HG03354 (cell line): Measurements from ENCODE around the gene PPP1R1B.

Source experiments
- ATAC-seq: cut with Tn5 transposase; IDR thresholded peaks from one replicate; pipeline ENCODE4 v1.9.1; 2021; ENCODE audit warnings: mild to moderate bottlenecking; ENCODE audit not compliant: unreplicated experiment, poor library complexity, severe bottlenecking

Gene PPP1R1B

DNA sequence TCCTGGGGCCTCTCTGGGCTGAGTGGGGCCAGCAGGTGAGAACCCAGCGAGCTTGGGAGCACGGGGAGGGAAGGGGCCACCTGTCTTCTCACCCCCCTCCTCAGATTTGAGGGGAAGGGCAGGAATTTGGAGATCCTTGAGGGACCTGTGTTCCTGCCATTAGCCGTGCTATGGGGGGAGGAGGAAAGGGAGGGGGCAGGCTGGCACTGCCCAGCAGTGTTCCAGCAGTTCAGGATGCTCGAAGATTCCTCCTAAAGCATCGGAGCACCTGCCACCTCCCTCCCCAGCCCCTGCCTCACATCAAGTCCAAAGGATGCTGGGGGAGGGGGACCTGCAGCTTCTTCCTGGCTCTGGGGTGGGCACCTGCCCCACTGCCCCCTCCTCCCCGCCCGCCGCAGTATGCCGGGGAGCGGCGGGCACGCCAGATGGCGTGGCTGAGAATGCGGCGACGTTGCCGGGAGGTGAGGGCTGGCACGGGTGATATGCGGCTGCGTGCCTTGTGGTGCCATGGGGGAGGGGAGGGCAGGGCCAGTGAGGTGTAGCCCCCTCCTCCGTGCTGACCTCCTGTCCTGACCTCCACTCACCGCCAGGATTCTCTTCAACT is 14.4 kb upstream of the PPP1R1B start:
- no peak for ATAC-seq

DNA sequence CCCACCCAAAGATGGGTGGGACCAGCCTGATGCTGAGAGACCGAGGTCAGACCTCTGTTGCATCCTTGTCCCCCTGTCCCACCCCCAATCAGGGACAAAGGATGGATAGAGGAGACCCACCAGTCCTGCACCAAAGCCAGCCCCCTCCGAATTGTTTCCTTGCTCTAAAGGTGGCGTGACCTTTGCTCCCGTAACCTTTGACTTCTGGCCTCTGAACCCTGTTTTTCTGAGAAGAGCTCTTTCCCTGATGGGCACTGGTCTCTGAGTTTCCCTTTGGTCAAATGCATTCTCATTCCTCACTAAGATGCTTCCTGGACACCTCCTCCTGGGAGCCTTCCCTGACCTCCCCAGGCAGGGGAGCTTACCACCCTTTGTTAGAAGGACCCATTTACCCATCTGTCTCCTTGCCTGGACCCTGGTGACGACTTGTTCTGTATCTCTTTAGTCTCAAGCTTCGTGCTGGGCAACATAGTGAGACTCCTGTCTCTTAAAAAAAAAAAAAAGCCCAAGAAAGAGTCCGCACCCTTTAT is 13.8 kb upstream of the PPP1R1B start:
- no peak for ATAC-seq

DNA sequence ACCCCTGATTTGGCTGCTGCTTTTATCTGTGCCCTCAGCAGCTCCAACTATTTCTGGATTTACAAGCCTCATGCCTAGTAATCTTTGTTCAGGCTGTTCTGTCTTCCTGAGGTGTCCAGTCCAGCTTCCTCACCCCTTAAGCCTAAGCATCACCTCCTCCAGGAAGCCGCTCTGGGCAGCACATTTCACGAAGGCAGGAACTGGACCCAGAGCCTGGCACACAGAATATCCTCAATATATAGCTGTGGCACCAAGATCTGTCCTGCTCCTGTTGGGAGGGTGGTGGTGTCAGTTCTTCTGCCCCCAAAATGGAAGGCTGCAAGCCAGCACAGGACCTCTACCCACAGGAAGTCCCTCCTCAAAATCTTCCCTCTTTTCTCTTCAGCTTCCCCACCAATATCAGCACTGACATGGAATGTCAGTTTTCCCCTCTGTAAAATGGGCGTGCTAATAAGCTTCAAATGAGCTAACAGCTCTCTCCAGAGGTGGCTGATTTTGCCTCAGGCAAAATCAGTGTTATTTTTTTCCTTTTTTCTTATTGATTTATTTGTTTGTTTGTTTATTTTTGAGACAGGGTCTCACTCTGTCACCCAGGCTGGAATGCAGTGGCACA is 12.1 kb upstream of the PPP1R1B start:
- no peak for ATAC-seq

DNA sequence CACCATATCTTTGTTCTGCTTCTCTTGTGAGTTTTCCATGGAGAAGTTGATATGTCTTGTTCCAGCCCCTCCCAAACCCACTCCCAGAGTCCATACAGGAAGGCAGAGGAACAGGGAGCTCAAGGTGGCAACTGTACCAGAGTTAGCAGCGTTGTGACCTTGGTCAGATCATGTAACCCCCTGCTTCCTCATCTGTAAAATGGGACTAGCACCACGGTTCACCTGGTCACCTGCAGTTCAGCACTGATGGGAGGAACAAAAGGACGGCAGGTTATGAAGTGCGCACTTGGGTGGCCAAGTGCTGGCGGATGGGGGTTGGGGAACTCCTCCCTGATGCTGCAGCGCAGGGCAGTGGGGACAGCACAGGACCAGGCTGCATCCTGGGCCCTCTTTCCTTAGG is 11.3 kb upstream of the PPP1R1B start:
- ATAC-seq, result no peak

- no peak for ATAC-seq
These were observed 9.7 kb upstream of the PPP1R1B start for GRCh38 chr17:39617100-39617445.

DNA sequence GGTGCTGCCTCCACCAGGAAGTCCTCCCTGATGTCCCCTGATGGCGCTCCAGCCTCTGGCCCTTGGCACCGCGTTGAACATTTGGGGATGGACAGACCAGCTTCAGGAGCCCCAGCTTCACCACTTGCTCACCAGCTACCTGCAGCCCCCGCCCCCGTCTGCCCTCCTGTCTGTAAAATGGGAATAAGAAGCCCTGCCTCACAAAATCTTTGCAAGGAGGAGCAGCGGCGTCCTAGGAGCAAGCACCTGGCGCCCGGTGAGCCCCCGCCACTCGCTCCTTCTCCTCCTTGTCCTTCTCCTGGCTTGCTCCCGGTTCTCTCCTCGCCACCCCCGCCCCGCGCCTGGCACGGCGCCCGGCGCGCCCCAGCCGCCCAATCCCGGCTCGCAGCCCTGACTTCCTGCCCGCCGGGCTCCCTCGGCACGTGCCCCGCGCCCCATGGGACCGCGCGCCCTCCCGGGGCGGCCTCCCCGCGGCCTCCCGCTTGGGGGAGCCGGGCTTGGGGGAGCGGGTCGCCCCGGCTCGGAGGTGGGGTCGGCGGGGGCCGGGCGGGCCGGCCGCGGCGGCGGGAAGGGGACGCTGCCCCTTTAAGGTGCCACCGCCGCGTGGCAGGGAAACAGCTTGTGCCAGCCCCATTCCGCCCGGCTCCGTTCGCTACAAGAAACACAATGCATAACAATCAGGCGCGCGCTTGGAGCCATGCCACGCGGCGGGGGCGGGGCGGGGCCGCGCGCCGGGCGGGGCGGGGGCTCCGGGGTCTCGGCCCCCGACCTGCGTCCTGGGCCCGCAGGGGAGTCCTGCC is 9.1 kb upstream of the PPP1R1B start:
- peak; percentile 41 for ATAC-seq

DNA sequence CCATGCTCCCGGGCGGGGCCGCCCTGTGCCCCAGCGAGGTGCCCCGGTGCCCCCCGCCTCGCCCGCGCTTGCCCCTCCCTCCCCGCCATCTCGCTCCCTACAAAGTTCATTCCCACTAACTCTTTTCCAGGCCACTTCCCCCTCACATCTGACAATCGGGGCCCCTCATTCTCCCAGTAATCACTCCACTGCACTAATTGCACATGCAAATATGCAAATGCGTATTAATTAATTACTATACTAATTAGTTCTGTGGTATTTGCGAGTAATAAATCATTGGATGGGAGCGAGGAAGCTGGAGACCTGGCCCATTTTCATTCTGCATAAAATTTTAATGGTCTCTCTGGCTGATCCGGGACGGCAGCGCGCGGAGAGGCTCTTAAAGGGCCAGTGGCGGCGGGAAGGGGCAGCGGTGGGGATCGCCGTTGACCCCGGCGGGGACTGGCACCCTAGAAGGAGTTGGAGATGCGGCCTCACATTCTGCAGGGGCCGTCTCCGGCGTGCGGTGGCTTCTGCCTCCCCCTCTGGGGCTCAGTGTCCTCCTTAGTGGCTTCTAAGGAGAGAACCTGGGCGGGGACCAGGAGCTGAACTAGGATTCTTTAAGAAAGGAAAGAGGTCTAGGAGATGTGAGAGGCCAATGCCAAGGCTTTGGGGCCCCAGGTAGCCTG is 8.4 kb upstream of the PPP1R1B start:
- no peak for ATAC-seq

GRCh38 chr17:39618956-39619785 is 7.6 kb upstream of the PPP1R1B start:
- ATAC-seq, result no peak

DNA sequence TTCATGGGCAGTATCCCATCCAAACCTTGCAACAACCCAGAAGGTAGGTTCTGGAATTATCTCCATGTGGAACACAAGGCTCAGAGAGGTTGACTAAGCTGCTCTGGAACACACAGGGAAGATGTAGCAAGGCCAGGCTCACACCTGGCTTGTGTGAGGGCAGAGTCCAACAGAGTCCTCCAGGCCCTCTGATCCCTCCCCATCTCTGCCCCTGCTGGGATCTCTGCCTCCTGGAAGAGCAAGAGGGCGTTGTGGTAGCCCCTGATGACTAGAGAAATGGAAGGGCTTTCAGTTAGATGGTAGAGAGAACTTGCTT is 7.0 kb upstream of the PPP1R1B start:
- no peak for ATAC-seq

DNA sequence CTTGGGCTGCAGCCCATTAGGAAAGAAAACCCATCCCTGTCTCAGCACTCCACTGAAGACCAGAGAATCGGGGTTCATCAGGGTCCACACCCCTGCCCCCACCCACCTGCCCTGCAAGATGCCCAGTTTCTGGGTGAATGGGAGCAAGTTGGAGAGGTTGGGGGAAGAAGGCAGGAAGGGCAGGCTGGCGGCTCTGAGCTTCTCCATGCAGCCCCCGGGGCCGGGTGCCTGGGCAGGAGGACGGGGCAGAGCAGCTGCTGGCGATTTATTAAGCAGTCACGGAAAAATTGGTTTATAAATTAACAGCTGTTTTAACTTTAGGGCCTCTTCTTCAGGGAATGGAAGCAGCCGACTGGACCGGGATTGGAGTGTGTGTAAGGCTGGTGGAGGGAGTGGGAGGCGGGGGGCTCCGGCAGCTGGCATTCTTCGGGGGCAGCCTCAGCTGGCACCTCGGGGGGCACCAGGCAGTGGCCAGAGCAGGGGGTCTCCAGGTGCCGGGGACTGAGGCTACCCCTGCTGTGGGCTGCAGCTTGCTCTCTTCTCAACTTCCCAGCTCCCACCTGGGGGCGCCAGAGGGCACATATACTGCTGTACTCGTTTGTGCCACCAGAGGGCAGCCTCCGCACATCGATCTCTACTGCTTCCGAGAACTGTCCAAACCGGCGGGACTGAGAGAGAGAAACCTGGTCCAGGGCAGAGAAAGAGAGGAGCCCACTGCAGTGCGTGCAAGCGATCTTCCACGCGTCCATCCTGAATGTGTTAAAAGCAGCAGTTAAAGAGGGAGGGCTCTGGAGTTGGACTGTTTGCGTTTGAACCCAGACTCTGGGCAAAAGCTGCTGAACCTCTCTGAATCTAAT is 5.0 kb upstream of the PPP1R1B start:
- ATAC-seq, result no peak

- no peak for ATAC-seq
These were observed 4.3 kb upstream of the PPP1R1B start for GRCh38 chr17:39622380-39623006.

GRCh38 chr17:39623356-39623950 is 3.3 kb upstream of the PPP1R1B start:
- peak; percentile 55 for ATAC-seq

DNA sequence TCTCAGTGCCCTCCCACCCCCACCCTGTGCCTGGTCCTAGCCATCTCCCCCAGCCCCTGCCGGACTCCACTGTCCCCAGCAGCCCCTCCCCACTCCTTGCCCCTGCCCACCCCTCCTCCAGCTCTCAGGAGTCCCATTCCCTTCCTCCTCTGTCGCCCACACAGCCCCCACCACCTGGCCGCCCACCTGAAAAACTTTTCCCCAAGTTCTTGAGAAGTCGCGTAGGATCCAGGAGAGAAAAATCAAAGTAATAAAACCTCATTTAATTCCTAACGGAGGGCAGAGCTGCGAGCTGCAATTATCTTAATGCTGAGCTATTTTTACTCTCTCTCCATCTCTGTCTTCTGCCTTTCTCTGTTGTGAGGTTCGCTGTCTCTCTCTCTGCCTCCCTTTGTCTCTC is 2.4 kb upstream of the PPP1R1B start:
- ATAC-seq, result no peak

- ATAC-seq, result no peak
These were observed 1.5 kb upstream of the PPP1R1B start for GRCh38 chr17:39625198-39625785.

DNA sequence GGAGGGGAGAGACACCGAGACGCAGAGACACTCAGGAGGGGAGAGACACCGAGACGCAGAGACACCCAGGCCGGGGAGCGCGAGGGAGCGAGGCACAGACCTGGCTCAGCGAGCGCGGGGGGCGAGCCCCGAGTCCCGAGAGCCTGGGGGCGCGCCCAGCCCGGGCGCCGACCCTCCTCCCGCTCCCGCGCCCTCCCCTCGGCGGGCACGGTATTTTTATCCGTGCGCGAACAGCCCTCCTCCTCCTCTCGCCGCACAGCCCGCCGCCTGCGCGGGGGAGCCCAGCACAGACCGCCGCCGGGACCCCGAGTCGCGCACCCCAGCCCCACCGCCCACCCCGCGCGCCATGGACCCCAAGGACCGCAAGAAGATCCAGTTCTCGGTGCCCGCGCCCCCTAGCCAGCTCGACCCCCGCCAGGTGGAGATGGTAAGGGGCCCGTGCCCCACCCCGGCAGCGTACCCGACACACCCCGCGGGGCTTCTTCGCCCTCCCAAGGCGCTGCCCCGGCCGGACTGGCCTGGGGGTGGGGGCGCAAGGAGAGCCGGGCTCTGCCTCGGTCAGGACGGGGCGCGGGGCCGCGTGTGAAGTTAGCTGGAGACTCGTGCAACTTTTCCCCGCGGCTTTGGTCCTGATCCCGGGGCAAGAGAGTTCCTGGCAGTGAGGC is 427 bp downstream of the PPP1R1B start:
- ATAC-seq, result no peak

GRCh38 chr17:39627712-39628516 is 1.2 kb downstream of the PPP1R1B start:
- no peak for ATAC-seq
